ENCODE data around the gene NBPF1. TPM values are rescaled to one million over a fixed set of nuclear protein-coding genes. Genes with fewer than 3 reads are reported as not detected.
A peak's percentile ranks its signal among the peaks of the same experiment; 100 is the strongest.
"Not testable (repeated sequence)": the region's sequence is repeated elsewhere in the genome, so short reads cannot be mapped to it uniquely, and the experiment has no call there.

NBPF1 gene
- total RNA-seq: 64.2 TPM

- DNase-seq (ENCODE audit: low spot score): peak; percentile 96
Observed at GRCh38 chr1:16613185-16614147, at the start of gene NBPF1. TSS of gene NBPF1 (minus strand) at chr1:16613564.

- DNase-seq (ENCODE audit: low spot score): not testable (repeated sequence)
Observed at GRCh38 chr1:16658234-16658633, 44.9 kb upstream of the NBPF1 start.

- not testable (repeated sequence) for DNase-seq (ENCODE audit: low spot score)
Observed at GRCh38 chr1:16656981-16657683, 43.8 kb upstream of the NBPF1 start.

- not testable (repeated sequence) for DNase-seq (ENCODE audit: low spot score)
Observed at GRCh38 chr1:16656574-16656973, 43.2 kb upstream of the NBPF1 start.

GRCh38 chr1:16651560-16651959 is 38.2 kb upstream of the NBPF1 start:
- not testable (repeated sequence) for DNase-seq (ENCODE audit: low spot score)

GRCh38 chr1:16649960-16650359 is 36.6 kb upstream of the NBPF1 start:
- not testable (repeated sequence) for DNase-seq (ENCODE audit: low spot score)

- DNase-seq (ENCODE audit: low spot score): peak; percentile 14
Observed at GRCh38 chr1:16649390-16649789, 36.0 kb upstream of the NBPF1 start.

GRCh38 chr1:16648756-16649155 is 35.4 kb upstream of the NBPF1 start:
- DNase-seq (ENCODE audit: low spot score): not testable (repeated sequence)

- DNase-seq (ENCODE audit: low spot score): not testable (repeated sequence)
Observed at GRCh38 chr1:16648250-16648649, 34.9 kb upstream of the NBPF1 start.

- peak; percentile 11 for DNase-seq (ENCODE audit: low spot score)
Observed at GRCh38 chr1:16647179-16648176, 34.1 kb upstream of the NBPF1 start.

GRCh38 chr1:16646716-16647115 is 33.4 kb upstream of the NBPF1 start:
- DNase-seq (ENCODE audit: low spot score): not testable (repeated sequence)

- DNase-seq (ENCODE audit: low spot score): peak; percentile 10
Observed at GRCh38 chr1:16646061-16646664, 32.8 kb upstream of the NBPF1 start.

GRCh38 chr1:16645271-16646060 is 32.1 kb upstream of the NBPF1 start:
- peak; percentile 26 for DNase-seq (ENCODE audit: low spot score)

- peak; percentile 99 for DNase-seq (ENCODE audit: low spot score)
Observed at GRCh38 chr1:16644482-16645270, 31.3 kb upstream of the NBPF1 start.

- no peak for DNase-seq (ENCODE audit: low spot score)
Observed at GRCh38 chr1:16644193-16644481, 30.8 kb upstream of the NBPF1 start.

- DNase-seq (ENCODE audit: low spot score): peak; percentile 28
Observed at GRCh38 chr1:16643476-16644192, 30.3 kb upstream of the NBPF1 start.

- peak; percentile 35 for DNase-seq (ENCODE audit: low spot score)
Observed at GRCh38 chr1:16643001-16643411, 29.6 kb upstream of the NBPF1 start.

GRCh38 chr1:16642025-16642966 is 28.9 kb upstream of the NBPF1 start:
- DNase-seq (ENCODE audit: low spot score): peak; percentile 80
